Measurements from ENCODE around the gene SLC30A2. TPM values are rescaled to one million over a fixed set of nuclear protein-coding genes. Genes with fewer than 3 reads are reported as not detected.

The SLC30A2 gene
- total RNA-seq, 1 experiment from 2014 or later: 0.35 TPM

DNA sequence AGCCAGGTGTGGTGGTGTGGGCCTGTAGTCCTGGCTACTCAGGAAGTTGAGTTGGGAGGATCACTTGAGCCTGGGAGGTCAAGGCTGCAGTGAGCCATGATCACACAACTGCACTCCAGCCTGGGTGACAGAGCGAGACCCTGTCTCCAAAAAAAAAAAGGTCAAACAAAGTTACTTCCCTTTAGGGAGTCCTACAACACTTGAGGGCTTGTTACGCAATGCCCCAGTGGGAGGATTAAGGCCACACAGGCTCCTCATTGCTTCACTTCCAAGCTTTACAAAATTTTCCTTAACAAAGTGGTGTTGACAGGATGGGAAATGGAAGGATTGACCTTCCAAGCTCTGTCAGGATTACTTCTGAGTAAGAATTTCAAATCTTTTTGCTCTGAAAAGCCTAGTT, 30.6 kb downstream of the SLC30A2 start:
- no peak overlapping the region for H2AFZ ChIP-seq (ENCODE audit: low read length)
- no peak overlapping the region for H3K4me2 ChIP-seq (ENCODE audit: insufficient read depth, insufficient read length, low read length)
- H4K91ac ChIP-seq (ENCODE audit: insufficient read length, low read depth, low read length): no peak overlapping the region
- TF ChIP-seq CTCF (conservative IDR thresholded peaks at IDR 0.05): no peak
- H4K5ac ChIP-seq (ENCODE audit: insufficient read length, low read depth, low read length): no peak overlapping the region
- H3K14ac ChIP-seq (ENCODE audit: insufficient read depth, low read length): no peak overlapping the region
- no peaks in the 10 kb centered on the region for H3K9me3 Mint-ChIP-seq
- H4K20me1 ChIP-seq (ENCODE audit: control insufficient read depth, insufficient read depth, insufficient read length): no peaks in the 10 kb centered on the region
- no peak overlapping the region for H2AK5ac ChIP-seq (ENCODE audit: insufficient read length, low read length)
- H2BK15ac ChIP-seq (ENCODE audit: low read depth, low read length): no peak overlapping the region
- H3K4ac ChIP-seq (ENCODE audit: low read depth, low read length): no peak overlapping the region
- no peak overlapping the region for H3K18ac ChIP-seq (ENCODE audit: insufficient read length, low read depth, low read length)
- H3K4me3 Mint-ChIP-seq: no peak overlapping the region
- no peaks in the 10 kb centered on the region for H3K79me1 ChIP-seq (ENCODE audit: insufficient read depth, low read depth, low read length, poor library complexity, severe bottlenecking)
- H2BK12ac ChIP-seq (ENCODE audit: insufficient read length, low read depth, low read length): no peak overlapping the region
- no peak overlapping the region for H3K27ac Mint-ChIP-seq
- no peaks in the 10 kb centered on the region for H3K4me1 ChIP-seq (ENCODE audit: insufficient read depth, low read length)
- H2BK20ac ChIP-seq (ENCODE audit: low read depth, low read length, poor library complexity, severe bottlenecking): no peak overlapping the region
- no peaks in the 10 kb centered on the region for H3K23me2 ChIP-seq (ENCODE audit: insufficient read length, low read depth, low read length, poor library complexity, severe bottlenecking)
- H3T11ph ChIP-seq (ENCODE audit: low read length): no peak overlapping the region
- H3K56ac ChIP-seq (ENCODE audit: insufficient read length, low read depth, low read length): no peak overlapping the region
- DNase-seq: no peak
- H3K36me3 Mint-ChIP-seq (ENCODE audit: insufficient read depth in 1 of 3, low read depth in 3 of 3): no peaks in the 10 kb centered on the region
- H3K27me3 Mint-ChIP-seq (ENCODE audit: low read depth): peaks cover 3% of the 10 kb centered on the region; the same call in 1 of the 2 replicates
- no peak overlapping the region for H3K9ac ChIP-seq (ENCODE audit: extremely low read depth, insufficient read length, low read length)
- H3K4me1 Mint-ChIP-seq: peaks cover 15 to 31% of the 10 kb centered on the region in 2 experiments
- H3K9me3 ChIP-seq (ENCODE audit: control insufficient read depth, low read depth, low read length): no peaks in the 10 kb centered on the region
- no CpG with 5 or more reads among the region's 2 CpGs for WGBS (ENCODE audit: extremely low coverage, insufficient read length, low lambda C conversion rate)
- H4K8ac ChIP-seq (replicated peaks; ENCODE audit: insufficient read length, low read depth, low read length): no peak overlapping the region
- no peak overlapping the region for H2BK5ac ChIP-seq (ENCODE audit: insufficient read length, low read length)
- H3K23ac ChIP-seq (ENCODE audit: insufficient read length, low read depth, low read length): no peak overlapping the region
- no peaks in the 10 kb centered on the region for H3K27me3 ChIP-seq (ENCODE audit: insufficient read depth, low read length)
- no peak overlapping the region for H3K27ac ChIP-seq (ENCODE audit: insufficient read length, low read depth, low read length)
- H3K79me2 ChIP-seq (ENCODE audit: insufficient read depth, low read length): no peaks in the 10 kb centered on the region
- no peak overlapping the region for H2BK120ac ChIP-seq (ENCODE audit: low read depth, low read length, poor library complexity, severe bottlenecking)
